Activated CD8-positive, alpha-beta T cell treated with anti-CD3 and anti-CD28 coated beads for 36 hours (primary cell): Measurements from ENCODE around the gene SLIT3. TPM values are rescaled to one million over a fixed set of nuclear protein-coding genes. Genes with fewer than 3 reads are reported as not detected.

ENCODE experiments used
- ATAC-seq: fragments of 200-7000 bp; cut with Tn5 transposase; one replicate; pipeline ENCODE4 v1.10.0; 2021; ENCODE audit warnings: mild to moderate bottlenecking, moderate library complexity
- CTCF ChIA-PET: fragments of 350-600 bp; sonication (Branson Sonifier 250); formaldehyde crosslinking; loops from one replicate; lab custom pipeline; 2021; ENCODE audit warnings: antibody characterized with exemption; lab: Charles Lee
- POLR2A ChIA-PET: fragments of 350-600 bp; sonication (Branson Sonifier 250); formaldehyde crosslinking; loops from one replicate; lab custom pipeline; 2021; ENCODE audit warnings: antibody characterized with exemption; lab: Charles Lee
- DNase-seq: peaks from one replicate; pipeline ENCODE4 v3.0.0-alpha.2; 2020
- H3K27ac Mint-ChIP-seq: one replicate; pipeline ENCODE4 v1.8.0; 2021; ENCODE audit warnings: mild to moderate bottlenecking, mixed read lengths
- H3K27me3 Mint-ChIP-seq: one replicate; pipeline ENCODE4 v1.8.0; 2021; ENCODE audit warnings: mixed read lengths
- H3K36me3 Mint-ChIP-seq: one replicate; pipeline ENCODE4 v1.8.0; 2021; ENCODE audit warnings: low read depth, mixed read lengths
- H3K4me1 Mint-ChIP-seq: one replicate; pipeline ENCODE4 v1.8.0; 2021; ENCODE audit warnings: low read depth, mixed read lengths
- H3K4me3 Mint-ChIP-seq: one replicate; pipeline ENCODE4 v1.8.0; 2021; ENCODE audit warnings: mild to moderate bottlenecking, moderate library complexity, mixed read lengths
- H3K9me3 Mint-ChIP-seq: one replicate; pipeline ENCODE4 v1.8.0; 2021; ENCODE audit warnings: mixed read lengths
- intact Hi-C: fragments of 100-400 bp; cut with micrococcal nuclease; formaldehyde crosslinking; loops from one replicate; pipeline ENCODE4 v1.10.0; 2022
- total RNA-seq, 2 experiments: library from RNA; stranded (reverse); gene quantifications; one replicate each; pipeline ENCODE4 v1.2.3, GENCODE V29; 2021
- TF ChIP-seq, protein P1 (sequence below): fragments of 200-600 bp; IDR thresholded peaks from one replicate; pipeline ENCODE4 v1.8.0; 2022; ENCODE audit warnings: antibody characterized with exemption, mild to moderate bottlenecking

The SLIT3 gene
- total RNA-seq, 2 experiments from 2014 or later = 0.69 to 0.74 TPM

DNA sequence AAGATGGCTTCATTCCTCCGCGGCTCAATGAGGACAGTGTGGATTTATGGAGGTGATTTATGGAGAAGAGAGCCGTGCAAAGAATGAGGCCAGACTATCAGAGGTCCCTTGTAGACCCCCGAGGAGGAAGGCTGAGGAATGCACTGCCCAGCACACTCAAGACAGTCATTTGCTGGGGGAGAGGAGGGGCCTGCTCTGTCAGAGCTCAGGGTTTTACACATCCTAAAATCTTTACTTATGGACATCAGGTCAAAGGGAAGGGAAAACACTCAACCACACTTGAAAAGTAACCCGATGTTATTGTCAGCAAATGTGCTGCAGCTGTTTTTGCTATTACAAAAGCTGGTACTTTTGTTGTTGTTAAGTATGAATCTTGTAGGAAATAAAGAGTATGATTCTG is 289.5 kb downstream of the SLIT3 start:
- no peaks in the 10 kb centered on the region for H3K4me1 Mint-ChIP-seq
- ChIA-PET CTCF (no interaction called here), POLR2A (no interaction called here)
- H3K36me3 Mint-ChIP-seq = no peaks in the 10 kb centered on the region
- intact Hi-C loops = no loop called here
- no peaks in the 10 kb centered on the region for H3K9me3 Mint-ChIP-seq
- no peak overlapping the region for H3K27ac Mint-ChIP-seq
- no peak for DNase-seq
- peaks cover 8% of the 10 kb centered on the region for H3K27me3 Mint-ChIP-seq
- no peak for ATAC-seq
- TF ChIP-seq, protein P1, sequence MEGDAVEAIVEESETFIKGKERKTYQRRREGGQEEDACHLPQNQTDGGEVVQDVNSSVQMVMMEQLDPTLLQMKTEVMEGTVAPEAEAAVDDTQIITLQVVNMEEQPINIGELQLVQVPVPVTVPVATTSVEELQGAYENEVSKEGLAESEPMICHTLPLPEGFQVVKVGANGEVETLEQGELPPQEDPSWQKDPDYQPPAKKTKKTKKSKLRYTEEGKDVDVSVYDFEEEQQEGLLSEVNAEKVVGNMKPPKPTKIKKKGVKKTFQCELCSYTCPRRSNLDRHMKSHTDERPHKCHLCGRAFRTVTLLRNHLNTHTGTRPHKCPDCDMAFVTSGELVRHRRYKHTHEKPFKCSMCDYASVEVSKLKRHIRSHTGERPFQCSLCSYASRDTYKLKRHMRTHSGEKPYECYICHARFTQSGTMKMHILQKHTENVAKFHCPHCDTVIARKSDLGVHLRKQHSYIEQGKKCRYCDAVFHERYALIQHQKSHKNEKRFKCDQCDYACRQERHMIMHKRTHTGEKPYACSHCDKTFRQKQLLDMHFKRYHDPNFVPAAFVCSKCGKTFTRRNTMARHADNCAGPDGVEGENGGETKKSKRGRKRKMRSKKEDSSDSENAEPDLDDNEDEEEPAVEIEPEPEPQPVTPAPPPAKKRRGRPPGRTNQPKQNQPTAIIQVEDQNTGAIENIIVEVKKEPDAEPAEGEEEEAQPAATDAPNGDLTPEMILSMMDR = no peak
- no peak overlapping the region for H3K4me3 Mint-ChIP-seq

DNA sequence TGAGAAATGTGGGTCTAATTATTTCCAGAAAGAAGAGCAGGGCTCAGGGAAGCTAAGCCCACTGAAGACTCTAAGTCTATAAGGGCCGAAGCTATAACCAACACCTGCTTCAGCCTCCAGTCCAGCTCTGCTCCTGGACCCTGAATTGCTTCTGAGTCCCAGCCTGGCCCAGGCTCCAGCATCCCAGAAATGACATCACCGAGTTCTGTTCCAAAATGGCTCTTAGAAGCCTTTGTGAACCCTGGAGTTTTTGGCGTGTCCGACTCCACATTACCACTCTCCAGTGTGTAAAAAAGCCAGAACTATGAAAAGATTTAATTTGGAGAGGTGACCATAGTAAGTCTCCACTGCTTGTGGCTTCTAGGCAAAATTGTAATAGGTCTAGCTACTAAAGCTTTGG is 289.9 kb downstream of the SLIT3 start:
- Mint-ChIP-seq H3K27me3 (peaks cover 8% of the 10 kb centered on the region), H3K27ac (no peak overlapping the region), H3K36me3 (no peaks in the 10 kb centered on the region), H3K4me3 (no peak overlapping the region), H3K4me1 (no peaks in the 10 kb centered on the region), H3K9me3 (no peaks in the 10 kb centered on the region)
- TF ChIP-seq, protein P1 = no peak
- ATAC-seq (no peak), DNase-seq (no peak)
- ChIA-PET CTCF (no interaction called here), POLR2A (no interaction called here)
- intact Hi-C loops = no loop called here

DNA sequence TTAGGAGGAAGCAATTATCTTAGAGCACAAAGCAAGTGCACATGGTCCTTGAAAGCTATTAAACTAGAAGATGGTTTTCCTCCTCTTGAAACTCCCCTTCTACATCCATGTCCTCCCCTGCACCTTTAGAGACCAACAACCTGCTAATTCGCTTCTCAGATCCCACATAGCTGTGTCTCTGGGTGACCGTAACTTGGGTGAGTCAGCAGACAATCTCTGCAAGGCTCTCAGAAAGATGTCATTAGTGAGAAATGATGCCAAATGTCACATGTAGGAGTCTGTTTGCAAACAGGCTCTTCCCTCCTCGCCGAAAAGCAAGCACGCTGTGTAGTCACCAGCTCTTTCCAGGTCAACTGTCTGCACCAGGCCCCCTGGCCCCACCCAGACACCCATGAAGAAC is 291.8 kb downstream of the SLIT3 start:
- intact Hi-C loops = no loop called here
- TF ChIP-seq, protein P1 = no peak
- CTCF ChIA-PET = interaction anchor here (1.6 kb wide), 1 partner anchor 14 kb away, joined by 4 read pairs; no protein-coding TSS in a partner anchor
- Mint-ChIP-seq H3K4me1 (no peaks in the 10 kb centered on the region), H3K27me3 (peaks cover 8% of the 10 kb centered on the region), H3K9me3 (no peaks in the 10 kb centered on the region), H3K36me3 (no peaks in the 10 kb centered on the region), H3K27ac (no peak overlapping the region), H3K4me3 (no peak overlapping the region)
- DNase-seq (no peak), ATAC-seq (no peak)
- POLR2A ChIA-PET = no interaction called here

DNA sequence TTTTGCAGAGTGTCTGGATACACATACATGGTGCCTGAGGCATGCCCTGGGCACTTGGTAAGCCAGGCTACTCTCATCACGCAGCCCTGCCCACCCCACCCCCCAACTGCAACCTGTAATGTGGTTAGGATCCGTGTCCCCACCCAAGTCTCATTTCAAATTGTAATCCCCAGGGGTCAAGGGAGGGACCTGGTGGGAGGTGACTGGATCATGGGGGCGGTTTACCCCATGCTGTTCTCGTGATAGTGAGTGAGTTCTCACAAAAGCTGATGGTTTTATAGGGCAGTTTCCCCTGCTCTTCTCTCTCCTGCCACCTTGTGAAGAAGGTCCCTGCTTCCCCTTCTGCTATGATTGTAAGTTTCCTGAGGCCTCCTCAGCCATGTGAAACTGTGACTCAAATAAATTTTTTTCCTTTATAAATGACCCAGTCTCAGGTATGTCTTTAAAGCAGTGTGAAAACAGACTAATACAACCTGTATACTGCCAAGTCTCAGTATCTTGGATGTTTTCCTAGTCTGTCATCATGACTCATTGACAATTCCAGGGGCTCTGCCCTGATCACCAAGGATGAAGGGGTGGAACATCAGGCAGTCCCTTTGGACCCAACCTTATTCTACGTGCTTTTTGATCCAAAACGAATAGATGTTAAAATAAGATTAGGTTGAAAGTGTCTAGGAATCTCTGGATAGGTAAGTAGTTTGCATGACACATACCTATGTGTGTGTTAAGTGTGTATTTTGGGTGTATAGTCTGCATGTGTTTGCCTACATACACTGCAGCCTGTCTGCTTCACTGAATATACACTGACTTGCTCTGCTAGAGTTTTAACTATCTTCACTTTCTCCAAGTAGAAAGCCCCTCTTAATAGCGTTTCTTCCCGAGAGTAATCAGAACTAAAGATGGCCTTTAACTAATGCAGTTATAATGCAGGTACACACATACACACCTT is 293.8 kb downstream of the SLIT3 start:
- Mint-ChIP-seq H3K27ac (no peak overlapping the region), H3K4me3 (no peak overlapping the region), H3K36me3 (no peaks in the 10 kb centered on the region), H3K27me3 (peaks cover 8% of the 10 kb centered on the region), H3K9me3 (no peaks in the 10 kb centered on the region), H3K4me1 (no peaks in the 10 kb centered on the region)
- no peak for DNase-seq
- ATAC-seq = no peak
- ChIA-PET POLR2A (no interaction called here), CTCF (no interaction called here)
- TF ChIP-seq, protein P1 = no peak
- intact Hi-C loops = no loop called here

DNA sequence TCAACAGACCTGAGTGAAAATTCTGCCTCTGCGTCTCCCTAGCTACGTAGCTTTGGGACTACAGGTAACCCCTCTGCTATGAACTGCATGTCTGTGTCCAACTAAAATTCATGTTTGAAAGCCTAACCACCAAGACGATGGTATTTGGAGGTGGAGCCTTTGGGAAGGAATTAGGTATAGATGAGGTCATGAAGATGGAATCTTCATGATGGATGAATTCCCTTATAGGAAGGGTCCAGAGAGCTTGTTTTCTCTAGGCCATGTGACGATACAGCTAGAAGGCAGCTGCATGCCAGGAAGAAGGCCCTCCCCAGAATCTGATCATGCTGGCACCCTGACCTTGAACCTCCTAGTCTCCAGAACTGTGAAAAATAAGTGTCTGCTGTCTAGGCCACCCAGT is 296.4 kb downstream of the SLIT3 start:
- H3K27me3 Mint-ChIP-seq = peaks cover 9% of the 10 kb centered on the region
- H3K4me1 Mint-ChIP-seq = no peaks in the 10 kb centered on the region
- ATAC-seq = no peak
- intact Hi-C loops = no loop called here
- H3K27ac Mint-ChIP-seq = no peak overlapping the region
- ChIA-PET CTCF (interaction anchor here (1.8 kb wide), 1 partner anchor 17 kb away, joined by 3 read pairs; no protein-coding TSS in a partner anchor), POLR2A (no interaction called here)
- TF ChIP-seq, protein P1 = no peak
- DNase-seq = no peak
- H3K36me3 Mint-ChIP-seq = no peaks in the 10 kb centered on the region
- H3K4me3 Mint-ChIP-seq = no peak overlapping the region
- no peaks in the 10 kb centered on the region for H3K9me3 Mint-ChIP-seq
